GM18508 (cell line): Measurements from ENCODE around the gene PPARA.
"Not testable (repeated sequence)": the region's sequence is repeated elsewhere in the genome, so short reads cannot be mapped to it uniquely, and the experiment has no call there.

Experiments
- ATAC-seq: cut with Tn5 transposase; IDR thresholded peaks from one replicate; pipeline ENCODE4 v1.9.1; 2021; ENCODE audit warnings: moderate number of reproducible peaks; ENCODE audit not compliant: insufficient read depth, unreplicated experiment

Gene PPARA

GRCh38 chr22:46198274-46198673 lies 47.9 kb downstream of the PPARA start:
- ATAC-seq: no peak

- ATAC-seq: not testable (repeated sequence)
Observed at GRCh38 chr22:46198806-46199205, 48.5 kb downstream of the PPARA start.

GRCh38 chr22:46201059-46201757 lies 50.9 kb downstream of the PPARA start:
- ATAC-seq: no peak

GRCh38 chr22:46202897-46203600 lies 52.7 kb downstream of the PPARA start:
- ATAC-seq: no peak

- ATAC-seq: no peak
Observed at GRCh38 chr22:46203601-46203980, 53.3 kb downstream of the PPARA start.

GRCh38 chr22:46209262-46209661 lies 58.9 kb downstream of the PPARA start:
- no peak for ATAC-seq

- no peak for ATAC-seq
Observed at GRCh38 chr22:46212195-46212594, 61.9 kb downstream of the PPARA start.

GRCh38 chr22:46213052-46213451 lies 62.7 kb downstream of the PPARA start:
- ATAC-seq: no peak

- ATAC-seq: no peak
Observed at GRCh38 chr22:46214149-46214548, 63.8 kb downstream of the PPARA start.

GRCh38 chr22:46214616-46215015 lies 64.3 kb downstream of the PPARA start:
- no peak for ATAC-seq

- no peak for ATAC-seq
Observed at GRCh38 chr22:46219636-46220035, 69.3 kb downstream of the PPARA start.

GRCh38 chr22:46220921-46221320 lies 70.6 kb downstream of the PPARA start:
- no peak for ATAC-seq

GRCh38 chr22:46224044-46224897 lies 73.9 kb downstream of the PPARA start:
- no peak for ATAC-seq

GRCh38 chr22:46224898-46225290 lies 74.6 kb downstream of the PPARA start:
- ATAC-seq: no peak

- ATAC-seq: no peak
Observed at GRCh38 chr22:46225631-46226030, 75.3 kb downstream of the PPARA start.

GRCh38 chr22:46226577-46226976 lies 76.3 kb downstream of the PPARA start:
- no peak for ATAC-seq

GRCh38 chr22:46229701-46230100 lies 79.4 kb downstream of the PPARA start:
- no peak for ATAC-seq

- ATAC-seq: no peak
Observed at GRCh38 chr22:46230262-46230901, 80.1 kb downstream of the PPARA start.

GRCh38 chr22:46233231-46233630 lies 82.9 kb downstream of the PPARA start:
- no peak for ATAC-seq

GRCh38 chr22:46234969-46235368 lies 84.6 kb downstream of the PPARA start:
- ATAC-seq: no peak
